Measurements from ENCODE around the gene ZNF775. TPM values are rescaled to one million over a fixed set of nuclear protein-coding genes. Genes with fewer than 3 reads are reported as not detected.

ZNF775 gene
- total RNA-seq, 1 donor from 2014 or later = 12.1 TPM

DNA sequence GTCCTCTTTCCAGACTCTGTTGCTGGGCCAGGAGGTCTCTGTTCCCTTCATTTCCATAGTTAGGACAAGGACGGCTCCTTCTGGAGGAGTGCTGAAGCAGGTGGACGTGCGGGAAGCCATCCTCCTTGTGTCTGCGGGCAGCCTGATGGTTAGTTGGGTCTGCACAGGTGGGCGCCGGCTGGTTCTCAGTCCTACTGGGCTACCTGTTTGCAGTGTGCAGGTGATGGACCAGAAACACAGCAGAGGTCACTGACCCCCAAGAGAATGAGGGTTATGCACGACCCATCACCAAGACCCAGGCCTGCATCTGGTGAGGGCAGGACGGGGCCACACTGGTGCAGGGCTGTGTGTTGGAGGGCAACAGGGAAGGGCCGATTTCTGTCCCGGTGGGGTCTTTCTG is 45.5 kb upstream of the ZNF775 start:
- peaks cover 5% of the 10 kb centered on the region for H3K4me1 Mint-ChIP-seq (ENCODE audit: unreplicated experiment)
- no peak overlapping the region for H3K27ac Mint-ChIP-seq (ENCODE audit: unreplicated experiment)
- peaks cover 11% of the 10 kb centered on the region for H3K36me3 Mint-ChIP-seq (ENCODE audit: low read depth, unreplicated experiment)
- peaks cover 6% of the 10 kb centered on the region for H3K27me3 Mint-ChIP-seq (ENCODE audit: unreplicated experiment)
- no peaks in the 10 kb centered on the region for H3K9me3 Mint-ChIP-seq (ENCODE audit: unreplicated experiment)
- DNase-seq (ENCODE audit: low spot score) = no peak
- TF ChIP-seq, protein P1, sequence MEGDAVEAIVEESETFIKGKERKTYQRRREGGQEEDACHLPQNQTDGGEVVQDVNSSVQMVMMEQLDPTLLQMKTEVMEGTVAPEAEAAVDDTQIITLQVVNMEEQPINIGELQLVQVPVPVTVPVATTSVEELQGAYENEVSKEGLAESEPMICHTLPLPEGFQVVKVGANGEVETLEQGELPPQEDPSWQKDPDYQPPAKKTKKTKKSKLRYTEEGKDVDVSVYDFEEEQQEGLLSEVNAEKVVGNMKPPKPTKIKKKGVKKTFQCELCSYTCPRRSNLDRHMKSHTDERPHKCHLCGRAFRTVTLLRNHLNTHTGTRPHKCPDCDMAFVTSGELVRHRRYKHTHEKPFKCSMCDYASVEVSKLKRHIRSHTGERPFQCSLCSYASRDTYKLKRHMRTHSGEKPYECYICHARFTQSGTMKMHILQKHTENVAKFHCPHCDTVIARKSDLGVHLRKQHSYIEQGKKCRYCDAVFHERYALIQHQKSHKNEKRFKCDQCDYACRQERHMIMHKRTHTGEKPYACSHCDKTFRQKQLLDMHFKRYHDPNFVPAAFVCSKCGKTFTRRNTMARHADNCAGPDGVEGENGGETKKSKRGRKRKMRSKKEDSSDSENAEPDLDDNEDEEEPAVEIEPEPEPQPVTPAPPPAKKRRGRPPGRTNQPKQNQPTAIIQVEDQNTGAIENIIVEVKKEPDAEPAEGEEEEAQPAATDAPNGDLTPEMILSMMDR (IDR thresholded peaks at IDR 0.05; ENCODE audit: unreplicated experiment) = no peak
- H3K4me3 Mint-ChIP-seq (ENCODE audit: unreplicated experiment) = no peak overlapping the region

- Mint-ChIP-seq H3K4me3 (ENCODE audit: unreplicated experiment) (no peak overlapping the region), H3K27ac (ENCODE audit: unreplicated experiment) (no peak overlapping the region), H3K9me3 (ENCODE audit: unreplicated experiment) (no peaks in the 10 kb centered on the region), H3K36me3 (ENCODE audit: low read depth, unreplicated experiment) (peaks cover 7% of the 10 kb centered on the region), H3K4me1 (ENCODE audit: unreplicated experiment) (peaks cover 3% of the 10 kb centered on the region), H3K27me3 (ENCODE audit: unreplicated experiment) (peaks cover 6% of the 10 kb centered on the region)
- no peak for DNase-seq (ENCODE audit: low spot score)
- TF ChIP-seq, protein P1 (IDR thresholded peaks at IDR 0.05; ENCODE audit: unreplicated experiment) = no peak
Observed at GRCh38 chr7:150334108-150334507, 45.0 kb upstream of the ZNF775 start.

DNA sequence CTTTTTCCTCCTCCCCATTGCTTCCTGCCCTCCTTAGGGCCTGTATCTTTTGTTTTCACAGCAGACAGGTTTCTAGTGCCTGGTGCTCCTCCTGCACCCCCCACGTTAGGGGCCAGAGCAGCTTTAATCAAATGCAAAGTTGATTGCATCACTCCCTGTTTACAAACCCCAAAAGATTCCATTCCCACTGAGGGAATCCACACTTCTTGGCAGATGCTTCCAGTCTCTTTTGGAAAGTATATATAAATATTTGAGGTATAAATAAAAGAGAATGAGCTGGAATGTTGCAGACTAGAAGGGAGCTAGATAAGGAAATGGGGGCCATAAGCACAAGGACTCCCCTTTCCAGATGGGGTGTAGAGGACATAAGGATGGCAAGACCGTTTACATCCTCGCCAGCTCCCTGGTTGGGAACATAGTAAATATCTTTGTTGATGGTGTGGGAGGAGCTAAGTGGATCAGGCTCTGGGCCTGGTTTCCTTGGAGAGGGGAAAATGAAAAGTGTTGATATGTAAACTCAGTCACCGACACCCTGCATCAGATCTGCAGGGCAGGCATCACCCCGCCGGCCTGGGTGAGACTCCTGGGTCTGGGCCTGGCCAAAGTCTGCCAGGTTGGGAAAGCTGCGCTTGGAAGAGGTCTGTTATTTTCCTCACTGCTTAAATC is 43.9 kb upstream of the ZNF775 start:
- H3K27me3 Mint-ChIP-seq (ENCODE audit: unreplicated experiment) = peaks cover 6% of the 10 kb centered on the region
- H3K4me3 Mint-ChIP-seq (ENCODE audit: unreplicated experiment) = no peak overlapping the region
- no peak overlapping the region for H3K27ac Mint-ChIP-seq (ENCODE audit: unreplicated experiment)
- TF ChIP-seq, protein P1 (IDR thresholded peaks at IDR 0.05; ENCODE audit: unreplicated experiment) = no peak
- H3K36me3 Mint-ChIP-seq (ENCODE audit: low read depth, unreplicated experiment) = peaks cover 6% of the 10 kb centered on the region
- no peaks in the 10 kb centered on the region for H3K9me3 Mint-ChIP-seq (ENCODE audit: unreplicated experiment)
- no peak for DNase-seq (ENCODE audit: low spot score)
- peaks cover 6% of the 10 kb centered on the region for H3K4me1 Mint-ChIP-seq (ENCODE audit: unreplicated experiment)

DNA sequence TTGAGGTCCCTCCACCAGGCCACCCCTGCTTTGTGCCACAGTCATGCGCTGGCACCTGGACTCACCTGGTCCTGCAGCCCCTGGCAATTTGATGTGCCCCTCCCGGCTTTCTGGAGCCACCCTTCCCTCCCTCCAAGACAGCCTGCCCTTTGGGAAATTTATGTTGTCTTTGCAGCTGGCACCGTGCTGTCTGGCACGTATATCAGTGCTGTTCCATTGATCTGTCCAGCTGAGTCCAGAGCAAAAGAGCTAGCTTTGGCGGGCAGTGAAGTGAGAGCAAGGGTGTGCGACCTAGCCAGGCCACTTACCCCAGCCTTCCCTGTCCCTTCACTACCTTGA is 43.4 kb upstream of the ZNF775 start:
- no peak for DNase-seq (ENCODE audit: low spot score)
- H3K9me3 Mint-ChIP-seq (ENCODE audit: unreplicated experiment) = no peaks in the 10 kb centered on the region
- H3K4me3 Mint-ChIP-seq (ENCODE audit: unreplicated experiment) = no peak overlapping the region
- H3K36me3 Mint-ChIP-seq (ENCODE audit: low read depth, unreplicated experiment) = peaks cover 6% of the 10 kb centered on the region
- TF ChIP-seq, protein P1 (IDR thresholded peaks at IDR 0.05; ENCODE audit: unreplicated experiment) = no peak
- peaks cover 6% of the 10 kb centered on the region for H3K4me1 Mint-ChIP-seq (ENCODE audit: unreplicated experiment)
- peaks cover 6% of the 10 kb centered on the region for H3K27me3 Mint-ChIP-seq (ENCODE audit: unreplicated experiment)
- no peak overlapping the region for H3K27ac Mint-ChIP-seq (ENCODE audit: unreplicated experiment)

DNA sequence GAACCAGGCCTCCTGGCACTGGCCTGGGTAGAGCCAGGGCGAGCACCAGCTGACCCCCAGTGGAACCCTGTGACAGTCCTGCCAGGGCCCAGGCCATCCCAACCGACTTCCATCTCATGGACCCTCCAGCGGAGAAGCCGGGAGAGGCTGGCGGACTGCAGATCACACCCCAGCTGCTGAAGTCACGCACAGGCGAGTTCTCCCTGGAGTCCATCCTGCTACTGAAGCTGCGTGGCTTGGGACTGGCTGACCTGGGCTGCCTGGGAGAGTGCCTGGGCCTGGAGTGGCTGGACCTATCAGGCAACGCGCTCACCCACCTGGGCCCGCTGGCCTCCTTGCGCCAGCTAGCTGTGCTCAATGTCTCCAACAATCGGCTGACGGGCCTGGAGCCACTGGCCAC is 42.4 kb upstream of the ZNF775 start:
- TF ChIP-seq, protein P1 (IDR thresholded peaks at IDR 0.05; ENCODE audit: unreplicated experiment) = no peak
- no peaks in the 10 kb centered on the region for H3K9me3 Mint-ChIP-seq (ENCODE audit: unreplicated experiment)
- no peaks in the 10 kb centered on the region for H3K36me3 Mint-ChIP-seq (ENCODE audit: low read depth, unreplicated experiment)
- DNase-seq (ENCODE audit: low spot score) = no peak
- H3K27me3 Mint-ChIP-seq (ENCODE audit: unreplicated experiment) = peaks cover 7% of the 10 kb centered on the region
- no peak overlapping the region for H3K4me3 Mint-ChIP-seq (ENCODE audit: unreplicated experiment)
- H3K27ac Mint-ChIP-seq (ENCODE audit: unreplicated experiment) = no peak overlapping the region
- peaks cover 6% of the 10 kb centered on the region for H3K4me1 Mint-ChIP-seq (ENCODE audit: unreplicated experiment)

Data from endothelial cell (in vitro differentiated cells).